ENCODE data around the gene PRDM2.

- TF ChIP-seq POLR2A (IDR thresholded peaks at IDR 0.05): no peak
- TF ChIP-seq CTCF (IDR thresholded peaks at IDR 0.05): no peak
These were observed 92.4 kb downstream of the PRDM2 start for GRCh38 chr1:13792419-13792818.

All from Peyer's patch (tissue), 4 donors.